Measurements from ENCODE around the gene TRIM41.
"Not testable (repeated sequence)": the region's sequence is repeated elsewhere in the genome, so short reads cannot be mapped to it uniquely, and the experiment has no call there.

TRIM41 gene

GRCh38 chr5:181193656-181194055 is 29.4 kb upstream of the TRIM41 start:
- DNase-seq = no peak

GRCh38 chr5:181194489-181195248 is 28.4 kb upstream of the TRIM41 start:
- DNase-seq = no peak

- DNase-seq = no peak
Observed at GRCh38 chr5:181195249-181195761, 27.8 kb upstream of the TRIM41 start.

- DNase-seq = no peak
Observed at GRCh38 chr5:181197326-181197951, 25.6 kb upstream of the TRIM41 start.

GRCh38 chr5:181198106-181198685 is 24.9 kb upstream of the TRIM41 start:
- no peak for DNase-seq

DNA sequence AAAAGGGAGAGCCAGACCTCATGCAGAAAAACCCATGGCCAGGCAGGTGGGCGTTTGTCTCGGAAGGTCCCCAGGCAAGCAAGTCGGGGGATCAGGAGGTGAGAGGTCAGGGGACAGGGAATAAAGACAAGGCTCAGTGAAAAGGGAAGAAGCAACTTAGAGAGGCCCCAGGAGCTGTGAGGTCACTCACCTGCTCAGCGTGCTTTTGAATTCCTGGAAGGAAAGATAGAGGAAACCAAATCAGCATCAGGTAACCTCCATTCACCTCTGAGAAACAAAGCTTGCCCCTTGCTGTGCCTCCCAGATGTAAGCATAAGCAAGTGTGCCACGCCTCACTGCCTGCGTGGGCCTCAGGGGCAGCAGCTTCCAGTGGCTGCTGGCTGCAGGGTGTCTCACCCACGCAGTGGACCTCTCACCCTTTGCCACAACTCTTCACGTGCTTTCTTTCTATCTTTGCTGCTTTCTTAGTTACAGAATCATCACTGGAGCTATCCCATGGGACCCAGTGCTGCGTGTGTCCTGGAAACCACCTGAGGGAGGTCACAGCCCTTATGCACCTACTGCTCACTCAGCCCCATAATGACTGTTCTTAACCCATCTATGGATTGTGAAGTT is 24.1 kb upstream of the TRIM41 start:
- DNase-seq = no peak

DNA sequence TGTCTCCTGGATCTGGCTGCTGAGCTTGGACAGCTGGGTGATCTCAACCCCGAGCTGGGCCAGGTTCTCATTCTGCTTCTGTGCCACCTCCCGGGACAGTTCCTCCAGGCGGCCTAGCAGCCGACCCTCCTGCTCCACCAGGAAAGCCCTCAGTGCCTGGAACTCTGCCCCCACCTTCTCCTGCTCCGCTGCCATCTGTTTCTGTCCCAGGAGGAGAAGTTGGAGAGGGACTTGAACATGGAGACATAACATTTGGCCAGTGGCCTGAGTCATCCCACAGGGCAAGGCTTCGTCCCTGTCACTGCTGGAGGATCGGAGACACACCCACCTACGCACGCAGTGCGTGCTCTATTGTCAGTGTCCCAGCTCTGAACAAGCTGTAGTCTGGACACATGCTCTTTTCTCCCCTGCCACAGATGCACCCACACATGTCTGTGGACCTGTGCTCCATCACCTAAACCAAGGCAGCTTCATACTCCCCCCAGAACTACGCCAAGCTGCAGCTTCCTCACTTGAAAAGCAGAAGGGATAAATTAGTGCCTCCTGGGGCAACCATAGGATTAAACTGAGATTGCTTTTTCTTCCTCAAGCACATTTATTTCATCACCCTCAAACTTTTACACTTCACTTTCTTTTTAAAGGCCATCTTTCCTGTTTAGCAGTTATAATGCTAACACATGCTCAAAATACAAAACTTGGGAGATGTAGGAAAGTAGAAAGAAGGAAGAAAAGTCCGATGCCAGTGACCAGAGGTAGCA is 23.0 kb upstream of the TRIM41 start:
- no peak for DNase-seq

DNA sequence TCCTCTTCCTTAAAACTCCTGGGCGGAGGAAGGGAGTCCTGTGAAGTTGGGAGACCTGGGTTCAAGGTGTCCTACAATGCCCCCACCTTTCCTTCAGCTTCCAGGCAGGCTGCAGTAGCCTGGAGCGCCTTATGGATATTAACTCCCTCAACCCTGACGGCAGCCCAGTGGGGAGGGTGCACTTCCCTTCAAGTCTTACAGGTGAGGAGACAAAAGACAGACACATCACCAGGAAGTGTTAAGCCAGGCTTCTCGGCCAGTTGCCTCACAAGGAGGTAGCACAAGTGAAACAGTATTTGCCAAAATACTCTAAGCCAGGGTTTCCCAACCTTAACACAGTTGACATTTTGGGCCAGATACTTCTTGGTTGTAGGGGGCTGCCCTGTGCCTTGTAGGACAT is 22.3 kb upstream of the TRIM41 start:
- no peak for DNase-seq

GRCh38 chr5:181203093-181203711 is 19.9 kb upstream of the TRIM41 start:
- DNase-seq = no peak

- no peak for DNase-seq
Observed at GRCh38 chr5:181203777-181204112, 19.3 kb upstream of the TRIM41 start.

DNA sequence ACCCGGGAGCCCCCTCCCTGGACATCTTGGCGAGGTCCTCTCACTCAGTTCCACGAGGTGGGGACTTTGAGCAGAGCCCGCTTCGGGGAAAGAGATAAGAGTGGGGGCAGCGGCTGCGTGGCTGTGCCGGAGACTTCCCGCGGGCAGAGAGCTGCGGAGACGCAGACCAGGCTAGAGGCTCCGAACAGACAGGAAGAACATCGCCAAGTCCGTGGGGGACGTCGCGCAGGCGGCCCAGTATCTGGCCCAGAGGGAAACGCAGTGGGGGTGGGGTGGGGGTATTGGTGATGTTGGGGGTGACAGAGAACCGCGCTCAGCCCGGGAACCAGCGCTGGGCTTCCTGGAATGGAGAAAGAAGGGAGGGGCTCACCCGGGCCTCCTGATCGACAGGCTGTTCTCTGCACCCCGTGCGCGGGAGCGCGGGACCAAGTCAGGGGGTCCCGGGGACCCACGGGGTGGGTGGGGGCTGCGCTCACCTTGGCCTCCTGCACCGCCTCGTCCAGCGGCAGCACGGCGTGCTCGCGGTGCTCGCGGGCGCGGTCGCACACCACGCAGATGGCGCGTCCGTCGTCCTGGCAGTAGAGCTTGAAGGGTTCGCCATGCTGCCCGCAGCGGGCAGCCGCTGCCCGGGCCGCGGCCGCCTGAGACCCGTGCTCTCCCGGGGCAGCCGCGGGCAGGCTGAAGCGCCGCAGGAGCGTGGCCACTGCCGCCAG is 18.8 kb upstream of the TRIM41 start:
- DNase-seq = no peak

GRCh38 chr5:181204826-181205760 is 18.0 kb upstream of the TRIM41 start, which contains the start of gene TRIM7:
TSS of gene TRIM7 (minus strand) at chr5:181205196. CDS start at chr5:181205110, 86 bp downstream.
- DNase-seq = no peak

- no peak for DNase-seq
Observed at GRCh38 chr5:181205761-181206649, 17.1 kb upstream of the TRIM41 start.

- no peak for DNase-seq
Observed at GRCh38 chr5:181207214-181207959, 15.7 kb upstream of the TRIM41 start.

- DNase-seq = no peak
Observed at GRCh38 chr5:181207960-181208253, 15.2 kb upstream of the TRIM41 start.

DNA sequence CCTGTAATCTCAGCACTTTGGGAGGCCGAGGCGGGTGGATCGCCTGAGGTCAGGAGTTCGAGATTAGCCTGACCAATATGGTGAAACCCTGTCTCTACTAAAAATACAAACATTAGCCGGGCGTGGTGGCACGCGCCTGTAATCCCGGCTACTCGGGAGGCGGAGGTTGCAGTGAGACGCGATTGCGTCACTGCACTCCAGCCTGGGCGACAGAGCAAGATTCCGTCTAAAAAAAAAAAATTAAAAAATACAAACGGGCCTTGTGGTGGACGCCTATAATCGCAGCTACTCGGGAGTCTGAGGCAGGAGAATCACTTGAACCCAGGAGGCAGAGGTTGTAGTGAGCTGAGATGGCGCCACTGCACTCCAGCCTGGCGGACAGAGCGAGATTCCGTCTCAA is 14.1 kb upstream of the TRIM41 start:
- not testable (repeated sequence) for DNase-seq

- not testable (repeated sequence) for DNase-seq
Observed at GRCh38 chr5:181210148-181210547, 12.9 kb upstream of the TRIM41 start.

- DNase-seq = not testable (repeated sequence)
Observed at GRCh38 chr5:181210698-181211097, 12.4 kb upstream of the TRIM41 start.

DNA sequence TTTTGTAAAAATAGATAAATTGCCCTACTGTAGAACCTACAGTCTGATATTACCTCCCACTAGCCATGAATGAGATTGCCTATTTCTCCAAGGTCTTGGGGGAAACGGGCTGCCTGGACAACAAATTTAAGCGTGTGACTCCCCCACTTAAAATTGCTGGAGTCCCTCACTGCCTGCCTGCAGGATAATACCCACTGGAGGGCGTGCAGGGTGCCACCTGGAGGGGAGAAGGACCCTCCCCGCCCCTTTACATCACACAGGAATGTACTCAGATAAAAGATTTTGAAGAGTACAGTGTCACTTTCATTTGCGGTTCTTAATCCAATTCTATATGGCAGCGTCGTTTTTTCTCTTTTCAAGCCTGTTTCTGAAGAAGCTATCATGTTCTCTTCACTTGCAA is 11.9 kb upstream of the TRIM41 start:
- DNase-seq = no peak

Measured in NCI-H1436 treated with DMSO at 0.1 percent for 48 hours (cell line).